GM19023 (cell line): ENCODE measurements around the gene GAB2.
"Not testable (repeated sequence)": the region's sequence is repeated elsewhere in the genome, so short reads cannot be mapped to it uniquely, and the experiment has no call there.

Experiments used
- ATAC-seq: cut with Tn5 transposase; IDR thresholded peaks from one replicate; pipeline ENCODE4 v1.9.1; 2021; ENCODE audit warnings: mild to moderate bottlenecking, moderate library complexity; ENCODE audit not compliant: unreplicated experiment

Gene GAB2

DNA sequence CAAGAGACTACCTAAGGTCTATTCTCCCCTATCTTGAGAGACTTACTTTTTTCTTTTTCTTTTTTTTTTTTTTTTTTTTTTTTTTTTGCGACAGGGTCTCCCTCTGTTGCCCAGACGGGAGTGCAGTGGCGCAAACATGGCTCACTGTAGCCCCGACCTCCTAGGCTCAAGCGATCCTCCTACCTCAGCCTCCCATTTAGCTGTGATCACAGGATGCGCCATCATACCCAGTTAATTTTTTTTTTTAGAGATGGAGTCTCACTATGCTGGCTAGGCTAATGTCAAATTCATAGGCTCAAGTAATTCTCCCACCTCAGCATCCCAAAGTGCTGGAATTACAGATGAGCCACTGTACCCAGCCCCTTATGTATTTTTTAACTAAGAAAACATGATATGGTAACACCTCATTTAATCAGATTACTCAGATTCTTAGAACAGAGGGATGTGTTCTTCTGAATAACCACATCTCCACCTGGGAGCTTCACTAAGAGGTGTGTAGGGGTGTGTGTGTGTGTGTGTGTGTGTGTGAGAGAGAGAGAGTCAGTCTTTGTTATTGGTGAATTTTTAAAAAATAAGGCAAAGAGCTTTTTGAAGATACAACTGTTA lies 126.0 kb downstream of the GAB2 start:
- ATAC-seq, result no peak

GRCh38 chr11:78290293-78291176 lies 127.1 kb downstream of the GAB2 start:
- no peak for ATAC-seq

DNA sequence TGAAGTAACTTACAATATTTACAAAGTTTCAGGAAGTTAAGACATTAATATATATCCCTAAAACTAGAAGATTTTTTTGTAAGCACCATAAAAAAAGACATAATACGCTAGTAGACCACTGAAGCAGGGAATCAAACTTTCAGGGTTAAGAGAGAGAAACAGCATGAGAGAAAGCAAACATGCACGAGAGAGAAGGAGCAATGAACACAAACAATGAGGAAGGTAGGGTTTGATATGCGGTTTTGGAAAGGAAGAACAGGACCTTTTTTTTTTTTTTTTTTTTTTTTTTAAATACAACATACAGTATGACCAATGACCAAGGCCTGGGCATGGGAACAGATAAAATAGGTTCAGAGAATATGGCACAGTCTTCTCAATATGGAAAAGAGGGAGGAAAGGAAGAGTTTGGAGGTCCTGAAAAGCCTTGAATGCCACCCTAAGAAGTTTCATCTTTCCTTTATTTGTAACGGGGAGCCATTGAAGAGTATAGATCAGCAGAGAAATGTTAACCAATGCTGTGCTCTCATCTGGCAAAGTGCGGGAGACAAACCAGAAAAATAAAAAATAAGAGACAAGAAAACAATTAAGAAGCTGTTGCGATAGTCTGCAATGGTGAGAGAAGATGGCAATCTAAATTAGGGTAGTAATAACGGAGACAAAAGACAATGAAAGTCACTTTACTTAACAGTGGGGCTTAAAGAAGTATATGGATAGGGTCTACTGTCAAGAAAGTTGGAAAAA lies 127.9 kb downstream of the GAB2 start:
- ATAC-seq, result no peak

- no peak for ATAC-seq
These were observed 133.4 kb downstream of the GAB2 start for GRCh38 chr11:78284260-78284659.

DNA sequence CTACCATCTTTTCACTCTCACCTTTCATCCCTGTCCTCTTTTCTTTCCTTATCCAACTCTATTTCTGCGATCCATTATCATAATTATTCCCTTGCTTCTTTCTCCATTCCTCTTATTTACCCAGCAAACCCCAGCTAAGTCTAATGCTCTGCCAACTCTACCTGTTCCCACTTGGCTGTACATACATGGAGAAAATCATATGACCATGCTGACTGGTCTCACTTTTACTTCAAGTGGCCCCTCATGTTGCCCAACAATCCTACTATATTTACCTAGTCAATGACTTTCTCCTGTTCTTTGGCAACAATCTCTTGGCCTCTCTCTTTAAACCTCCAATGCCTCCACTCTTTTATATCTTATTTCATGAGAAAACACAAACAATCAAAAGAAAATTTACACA lies 134.8 kb downstream of the GAB2 start:
- ATAC-seq, result no peak

DNA sequence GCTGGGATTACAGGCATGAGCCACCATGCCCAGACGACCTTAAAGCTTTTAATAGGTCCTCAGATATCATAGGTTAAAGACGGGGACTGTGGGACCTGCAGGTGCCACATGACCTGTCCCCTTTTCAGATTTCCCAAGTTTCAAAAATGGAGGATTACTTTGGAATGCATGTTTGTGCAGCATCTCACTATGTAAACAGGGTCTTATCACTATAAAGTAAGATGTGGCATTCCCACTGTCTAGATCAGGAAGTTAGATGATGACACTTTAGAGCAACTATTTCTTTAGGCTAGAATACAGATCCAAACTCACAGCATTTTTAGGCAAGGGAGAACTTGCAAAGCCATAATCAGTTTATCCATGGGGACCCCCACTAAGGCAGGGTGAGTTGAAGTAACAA lies 136.1 kb downstream of the GAB2 start:
- no peak for ATAC-seq

- ATAC-seq, result no peak
These were observed 140.2 kb downstream of the GAB2 start for GRCh38 chr11:78277314-78277994.

DNA sequence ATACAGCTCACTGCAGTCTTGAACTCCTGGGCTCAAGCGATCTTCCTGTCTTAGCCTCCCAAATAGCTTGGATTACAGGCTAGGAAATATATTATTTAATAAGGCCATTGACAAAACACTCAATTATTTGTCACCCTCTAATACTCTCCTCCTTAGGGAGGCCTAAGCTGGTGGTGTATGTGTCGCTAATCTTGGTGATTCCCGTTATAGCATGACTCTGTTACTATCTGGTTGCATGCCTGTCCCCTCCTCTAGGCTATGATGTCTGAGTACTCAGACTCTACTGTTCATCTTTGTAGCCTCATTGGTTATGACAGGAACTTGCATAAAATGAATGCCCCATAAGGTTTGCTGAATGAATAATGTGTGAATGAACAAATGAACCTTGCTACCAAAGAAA lies 141.3 kb downstream of the GAB2 start:
- no peak for ATAC-seq

- ATAC-seq, result no peak
These were observed 142.9 kb downstream of the GAB2 start for GRCh38 chr11:78274739-78275138.

DNA sequence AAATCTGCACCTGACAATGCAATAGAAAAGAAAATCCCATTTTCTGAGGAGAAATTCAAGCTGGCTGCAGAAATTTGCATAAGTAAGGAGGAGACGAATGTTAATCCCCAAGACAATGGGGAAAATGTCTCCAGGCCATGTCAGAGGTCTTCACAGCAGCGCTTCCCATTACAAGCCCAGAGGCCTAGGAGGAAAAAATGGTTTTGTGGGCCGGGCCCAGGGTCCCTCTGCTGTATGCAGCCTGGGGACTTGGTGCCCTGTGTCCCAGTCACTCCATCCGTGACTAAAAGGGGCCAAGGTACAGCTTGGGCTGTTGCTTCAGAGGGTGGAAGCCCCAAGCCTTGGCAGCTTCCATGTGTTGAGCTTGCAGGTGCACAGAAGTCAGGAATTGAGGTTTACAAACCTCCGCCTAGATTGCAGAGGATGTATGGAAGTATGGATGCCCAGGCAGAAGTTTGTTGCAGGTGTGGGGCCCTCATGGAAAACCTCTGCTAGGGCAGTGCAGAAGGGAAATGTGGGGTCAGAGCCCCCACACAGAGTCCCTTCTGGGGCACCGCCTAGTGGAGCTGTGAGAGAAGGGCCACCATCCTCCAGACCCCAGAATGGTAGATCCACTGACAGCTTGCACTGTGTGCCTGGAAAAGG lies 144.9 kb downstream of the GAB2 start:
- not testable (repeated sequence) for ATAC-seq

- ATAC-seq, result not testable (repeated sequence)
These were observed 145.8 kb downstream of the GAB2 start for GRCh38 chr11:78271801-78272200.

DNA sequence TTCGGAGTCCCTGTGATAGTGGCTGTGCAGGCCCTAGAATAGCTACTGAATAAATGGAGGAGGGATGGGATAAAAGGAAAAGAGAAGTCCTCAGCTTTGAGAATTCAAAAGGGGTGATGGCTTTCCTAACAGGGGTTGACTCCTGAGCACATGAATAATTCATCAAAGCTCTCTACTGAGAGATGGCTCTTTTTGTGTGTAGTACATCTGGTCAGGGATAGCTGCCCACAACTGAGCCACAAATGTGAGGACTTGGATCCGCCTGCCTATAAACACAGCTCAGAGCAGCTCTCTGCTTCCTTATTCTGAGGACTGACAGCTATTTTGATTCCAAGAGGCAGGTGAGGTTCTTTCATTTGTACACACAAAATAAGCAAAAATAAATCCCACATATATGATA lies 146.6 kb downstream of the GAB2 start:
- no peak for ATAC-seq

DNA sequence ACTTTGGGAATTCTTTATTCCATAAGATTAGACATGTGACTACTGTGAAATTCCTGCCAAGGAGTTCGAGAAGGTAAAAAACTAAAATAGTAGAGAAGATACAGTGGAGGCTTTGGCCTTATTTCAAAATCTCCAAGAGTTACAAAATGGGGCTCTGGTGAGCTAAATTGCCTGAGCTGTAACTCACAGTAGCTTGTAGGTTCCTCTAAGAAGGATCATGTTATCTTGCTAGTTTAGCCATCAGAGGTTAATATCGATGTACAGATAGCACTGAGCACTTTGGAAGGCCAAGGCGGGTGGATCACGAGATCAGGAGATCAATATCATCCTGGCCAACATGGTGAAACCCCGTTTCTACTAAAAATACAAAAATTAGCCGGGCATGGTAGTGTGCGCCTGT lies 147.8 kb downstream of the GAB2 start:
- ATAC-seq, result no peak

- ATAC-seq, result no peak
These were observed 148.8 kb downstream of the GAB2 start for GRCh38 chr11:78268591-78269410.

GRCh38 chr11:78266451-78266850 lies 151.2 kb downstream of the GAB2 start:
- no peak for ATAC-seq

- ATAC-seq, result no peak
These were observed 152.3 kb downstream of the GAB2 start for GRCh38 chr11:78265326-78265725.

- ATAC-seq, result no peak
These were observed 154.9 kb downstream of the GAB2 start for GRCh38 chr11:78262691-78263090.

GRCh38 chr11:78262238-78262637 lies 155.4 kb downstream of the GAB2 start:
- no peak for ATAC-seq

GRCh38 chr11:78261828-78262227 lies 155.8 kb downstream of the GAB2 start:
- no peak for ATAC-seq

DNA sequence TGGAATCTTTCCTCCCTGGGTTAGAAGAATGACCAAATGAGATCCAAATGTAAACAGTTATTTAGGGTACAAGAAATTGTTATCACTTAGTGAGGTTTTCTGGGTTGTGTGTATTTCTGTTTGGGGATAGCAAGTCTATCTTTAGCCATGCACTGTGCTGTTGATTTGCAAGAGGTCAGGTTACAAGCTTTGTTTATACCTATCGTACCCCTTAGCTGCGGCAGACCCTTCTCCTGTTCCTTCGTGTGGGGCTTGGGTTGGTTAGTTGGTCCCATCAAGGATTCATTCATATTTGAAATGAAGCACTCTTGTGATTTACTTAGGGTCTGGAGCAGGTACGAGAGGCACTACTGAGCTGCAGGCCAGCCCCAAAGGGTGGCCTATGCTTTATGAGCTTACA lies 156.3 kb downstream of the GAB2 start:
- no peak for ATAC-seq
